MM.1S (cell line): ENCODE results near the gene FKBP15.

Source experiments
- DNase-seq: peaks from one replicate; pipeline ENCODE4 v3.0.0-alpha.2; 2015
- H2AFZ ChIP-seq: fragments of 300-600 bp; sonication (generic); 2 replicates; pipeline ENCODE4 v1.6.0; 2016; ENCODE audit warnings: antibody characterized with exemption, low read length
- H3F3A ChIP-seq: fragments of 300-600 bp; sonication (generic); 2 replicates; pipeline ENCODE4 v1.6.1; 2016; ENCODE audit warnings: mild to moderate bottlenecking, antibody characterized with exemption, low read length, moderate library complexity, mixed read lengths; ENCODE audit not compliant: insufficient read depth
- H3K27ac ChIP-seq: fragments of 300-600 bp; sonication (generic); 2 replicates; pipeline ENCODE4 v1.5.1; 2016; ENCODE audit warnings: mild to moderate bottlenecking, low read length
- H3K27me3 ChIP-seq: fragments of 300-600 bp; sonication (generic); replicated peaks from 2 replicates; pipeline ENCODE4 v1.6.0; 2016; ENCODE audit warnings: low read length; ENCODE audit not compliant: insufficient read depth
- H3K36me3 ChIP-seq: fragments of 300-600 bp; sonication (generic); replicated peaks from 2 replicates; pipeline ENCODE4 v1.6.1; 2016; ENCODE audit warnings: mild to moderate bottlenecking, low read length, mixed read lengths; ENCODE audit not compliant: insufficient read depth
- H3K4me1 ChIP-seq: fragments of 300-600 bp; sonication (generic); 2 replicates; pipeline ENCODE4 v1.6.1; 2016; ENCODE audit warnings: low read length, mixed read lengths
- H3K4me2 ChIP-seq: fragments of 300-600 bp; sonication (generic); 2 replicates; pipeline ENCODE4 v1.6.0; 2016; ENCODE audit warnings: low read depth, low read length
- H3K4me3 ChIP-seq: fragments of 300-600 bp; sonication (generic); 2 replicates; pipeline ENCODE4 v1.5.1; 2016; ENCODE audit warnings: low read length, mixed read lengths
- H3K79me2 ChIP-seq: fragments of 300-600 bp; sonication (generic); 2 replicates; pipeline ENCODE4 v1.6.1; 2016; ENCODE audit warnings: mixed run types, low read length, mixed read lengths
- H3K9ac ChIP-seq: fragments of 300-600 bp; sonication (generic); 2 replicates; pipeline ENCODE4 v1.6.1; 2016; ENCODE audit warnings: low read length, mixed read lengths
- H3K9me2 ChIP-seq: fragments of 300-600 bp; sonication (generic); replicated peaks from 2 replicates; pipeline ENCODE4 v1.6.1; 2016; ENCODE audit warnings: mild to moderate bottlenecking, low read length, mixed read lengths; ENCODE audit not compliant: insufficient read depth
- H3K9me3 ChIP-seq: fragments of 300-600 bp; sonication (generic); replicated peaks from 2 replicates; pipeline ENCODE4 v1.6.1; 2016; ENCODE audit warnings: mild to moderate bottlenecking, low read length, mixed read lengths; ENCODE audit not compliant: insufficient read depth
- H4K20me1 ChIP-seq: fragments of 300-600 bp; sonication (generic); 2 replicates; pipeline ENCODE4 v1.6.1; 2016; ENCODE audit warnings: mild to moderate bottlenecking, low read length, moderate library complexity, mixed read lengths; ENCODE audit not compliant: insufficient read depth
- EZH2 ChIP-seq: fragments of 300-600 bp; sonication (generic); optimal IDR thresholded peaks from 2 replicates; pipeline ENCODE3; 2017; ENCODE audit warnings: low read depth, mild to moderate bottlenecking, antibody characterized with exemption, low read length, mixed read lengths
- EZH2phosphoT487 ChIP-seq: fragments of 300-600 bp; sonication (generic); IDR thresholded peaks from 2 replicates; pipeline ENCODE4 v1.6.1; 2018; ENCODE audit warnings: antibody characterized with exemption, low read length
- TF ChIP-seq, protein P1 (sequence below): fragments of 300-600 bp; sonication (generic); IDR thresholded peaks from 2 replicates; pipeline ENCODE4 v1.5.1; 2016; ENCODE audit warnings: antibody characterized with exemption, low read length, mixed read lengths

The FKBP15 gene

DNA sequence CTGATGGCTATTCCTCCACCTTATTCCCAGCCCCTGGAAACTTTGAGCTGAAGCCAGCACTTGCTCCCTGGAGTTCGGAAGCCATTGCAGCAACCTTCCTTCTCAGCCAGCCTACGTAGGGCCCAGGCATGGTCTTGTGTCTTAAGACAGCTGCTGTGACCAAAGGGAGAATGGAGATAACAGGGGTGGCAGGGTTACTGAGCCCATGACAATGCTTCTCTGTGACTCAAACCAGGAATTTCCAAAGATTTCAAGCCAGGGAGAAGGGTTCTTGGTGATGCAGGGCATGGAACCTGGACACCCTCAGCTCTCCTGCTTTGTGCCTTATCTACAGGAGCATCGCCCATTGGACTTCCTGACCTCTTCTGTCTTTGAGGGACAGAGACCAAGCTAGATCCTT is 58.1 kb downstream of the FKBP15 start:
- Histone ChIP-seq H3K27ac (no peak overlapping the region), H3K9me3 (no peaks in the 10 kb centered on the region), H3K4me3 (no peak overlapping the region), H3K36me3 (0 out of 2 replicates have a peak, but pooled peaks cover 5% of the 10 kb centered on the region), H3K4me2 (no peak overlapping the region), H2AFZ (no peak overlapping the region), H3K27me3 (no peaks in the 10 kb centered on the region), H3K4me1 (no peaks in the 10 kb centered on the region), H3K79me2 (no peaks in the 10 kb centered on the region), H3K9ac (no peak overlapping the region), H3F3A (no peaks in the 10 kb centered on the region), H3K9me2 (no peaks in the 10 kb centered on the region), H4K20me1 (no peaks in the 10 kb centered on the region)
- no peak for TF ChIP-seq EZH2phosphoT487
- TF ChIP-seq, protein P1, sequence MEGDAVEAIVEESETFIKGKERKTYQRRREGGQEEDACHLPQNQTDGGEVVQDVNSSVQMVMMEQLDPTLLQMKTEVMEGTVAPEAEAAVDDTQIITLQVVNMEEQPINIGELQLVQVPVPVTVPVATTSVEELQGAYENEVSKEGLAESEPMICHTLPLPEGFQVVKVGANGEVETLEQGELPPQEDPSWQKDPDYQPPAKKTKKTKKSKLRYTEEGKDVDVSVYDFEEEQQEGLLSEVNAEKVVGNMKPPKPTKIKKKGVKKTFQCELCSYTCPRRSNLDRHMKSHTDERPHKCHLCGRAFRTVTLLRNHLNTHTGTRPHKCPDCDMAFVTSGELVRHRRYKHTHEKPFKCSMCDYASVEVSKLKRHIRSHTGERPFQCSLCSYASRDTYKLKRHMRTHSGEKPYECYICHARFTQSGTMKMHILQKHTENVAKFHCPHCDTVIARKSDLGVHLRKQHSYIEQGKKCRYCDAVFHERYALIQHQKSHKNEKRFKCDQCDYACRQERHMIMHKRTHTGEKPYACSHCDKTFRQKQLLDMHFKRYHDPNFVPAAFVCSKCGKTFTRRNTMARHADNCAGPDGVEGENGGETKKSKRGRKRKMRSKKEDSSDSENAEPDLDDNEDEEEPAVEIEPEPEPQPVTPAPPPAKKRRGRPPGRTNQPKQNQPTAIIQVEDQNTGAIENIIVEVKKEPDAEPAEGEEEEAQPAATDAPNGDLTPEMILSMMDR, result no peak
- TF ChIP-seq EZH2, result no peak
- no peak for DNase-seq

DNA sequence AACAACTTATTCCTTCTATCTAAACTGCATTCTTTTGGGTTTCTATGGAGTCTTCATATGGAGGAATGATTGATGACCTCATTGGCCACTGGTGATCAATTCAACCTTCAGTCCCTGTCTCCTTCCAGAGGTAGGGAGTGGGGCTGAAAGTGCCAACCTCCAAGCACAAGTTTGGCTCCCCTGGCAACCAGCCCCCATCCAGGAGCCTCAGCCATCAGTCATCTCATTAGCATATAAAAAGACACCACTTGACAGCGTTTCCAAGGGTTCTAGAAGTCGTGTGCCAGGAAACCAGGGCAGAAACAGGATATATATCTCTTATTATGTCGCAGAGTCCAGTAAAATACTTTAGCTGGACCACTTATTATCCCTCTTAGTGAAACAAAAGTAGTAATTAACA is 60.5 kb downstream of the FKBP15 start:
- H3K4me1 ChIP-seq, result no peaks in the 10 kb centered on the region
- TF ChIP-seq EZH2 (no peak), EZH2phosphoT487 (no peak)
- TF ChIP-seq, protein P1, result no peak
- no peak for DNase-seq
- no peak overlapping the region for H3K27ac ChIP-seq
- no peak overlapping the region for H2AFZ ChIP-seq
- H3K27me3 ChIP-seq, result no peaks in the 10 kb centered on the region
- no peaks in the 10 kb centered on the region for H3K9me3 ChIP-seq
- H3K4me2 ChIP-seq, result no peak overlapping the region
- H3K9ac ChIP-seq, result no peak overlapping the region
- no peak overlapping the region for H3K4me3 ChIP-seq
- H4K20me1 ChIP-seq, result no peaks in the 10 kb centered on the region
- H3K9me2 ChIP-seq, result no peaks in the 10 kb centered on the region
- H3F3A ChIP-seq, result no peaks in the 10 kb centered on the region
- H3K36me3 ChIP-seq, result 0 out of 2 replicates have a peak, but pooled peaks cover 5% of the 10 kb centered on the region
- no peaks in the 10 kb centered on the region for H3K79me2 ChIP-seq

DNA sequence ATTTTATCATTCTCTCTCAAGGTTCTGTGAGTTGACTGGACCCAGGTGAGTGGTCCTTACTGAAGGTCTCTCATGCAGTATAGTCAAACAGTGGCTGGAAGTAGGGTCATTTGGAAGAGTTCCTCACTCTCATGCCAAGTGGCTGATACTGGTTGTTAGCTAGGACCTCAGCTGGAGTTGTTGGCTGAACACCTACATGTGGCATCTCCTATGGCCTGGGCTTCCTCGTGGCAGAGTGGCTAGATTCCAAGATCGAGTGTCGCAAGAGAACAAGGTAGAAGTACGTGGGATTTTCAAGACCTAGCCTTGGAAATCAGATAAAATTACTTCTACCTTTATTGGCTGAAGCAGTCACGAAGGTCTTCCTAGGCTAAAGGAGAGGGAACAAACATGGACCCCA is 62.6 kb downstream of the FKBP15 start:
- no peak overlapping the region for H3K4me2 ChIP-seq
- H3K27ac ChIP-seq, result no peak overlapping the region
- H3K4me1 ChIP-seq, result no peaks in the 10 kb centered on the region
- no peaks in the 10 kb centered on the region for H3K27me3 ChIP-seq
- H3K9me3 ChIP-seq, result no peaks in the 10 kb centered on the region
- H3K36me3 ChIP-seq, result 0 out of 2 replicates have a peak, but pooled peaks cover 3% of the 10 kb centered on the region
- TF ChIP-seq EZH2phosphoT487 (no peak), EZH2 (no peak)
- TF ChIP-seq, protein P1, result no peak
- H3F3A ChIP-seq, result no peaks in the 10 kb centered on the region
- DNase-seq, result no peak
- H3K9ac ChIP-seq, result no peak overlapping the region
- no peaks in the 10 kb centered on the region for H3K79me2 ChIP-seq
- no peak overlapping the region for H3K4me3 ChIP-seq
- no peaks in the 10 kb centered on the region for H3K9me2 ChIP-seq
- H2AFZ ChIP-seq, result no peak overlapping the region
- no peaks in the 10 kb centered on the region for H4K20me1 ChIP-seq
